Measurements from ENCODE around the gene RAET1G. TPM values are rescaled to one million over a fixed set of nuclear protein-coding genes. Genes with fewer than 3 reads are reported as not detected.
"Not testable (repeated sequence)": the region's sequence is repeated elsewhere in the genome, so short reads cannot be mapped to it uniquely, and the experiment has no call there.

RAET1G gene
- total RNA-seq, 1 experiment from 2014 or later: 9.9 TPM

GRCh38 chr6:149913540-149914240 is 9.2 kb downstream of the RAET1G start:
- no peak for TF ChIP-seq CTCF (IDR thresholded peaks at IDR 0.05; ENCODE audit: unreplicated experiment)
- BruUV-seq (replicated peaks): no TSS peak
- intact Hi-C loops (cut with micrococcal nuclease): no loop called here
- Mint-ChIP-seq H3K4me3 (ENCODE audit: unreplicated experiment) (no peak overlapping the region), H3K36me3 (ENCODE audit: insufficient read depth, unreplicated experiment) (peaks cover 6% of the 10 kb centered on the region), H3K9me3 (ENCODE audit: unreplicated experiment) (no peaks in the 10 kb centered on the region), H3K27me3 (ENCODE audit: insufficient read depth, unreplicated experiment) (no peaks in the 10 kb centered on the region), H3K4me1 (ENCODE audit: insufficient read depth, unreplicated experiment) (peaks cover 10% of the 10 kb centered on the region), H3K27ac (ENCODE audit: low read depth, unreplicated experiment) (no peak overlapping the region)
- DNase-seq (ENCODE audit: unreplicated experiment): no peak
- POLR2A ChIA-PET: interaction anchor here (0.7 to 1.2 kb wide), 2 partner anchors 25 to 50 kb away, joined by 3 read pairs; no protein-coding TSS in a partner anchor
- CTCF ChIA-PET: interaction anchor here (0.7 kb wide), 1 partner anchor 79 kb away, joined by 4 read pairs; no protein-coding TSS in a partner anchor

GRCh38 chr6:149913085-149913484 is 9.8 kb downstream of the RAET1G start:
- H3K36me3 Mint-ChIP-seq (ENCODE audit: insufficient read depth, unreplicated experiment): peaks cover 6% of the 10 kb centered on the region
- peaks cover 10% of the 10 kb centered on the region for H3K4me1 Mint-ChIP-seq (ENCODE audit: insufficient read depth, unreplicated experiment)
- ChIA-PET POLR2A (no interaction called here), CTCF (no interaction called here)
- H3K27me3 Mint-ChIP-seq (ENCODE audit: insufficient read depth, unreplicated experiment): no peaks in the 10 kb centered on the region
- TF ChIP-seq CTCF (IDR thresholded peaks at IDR 0.05; ENCODE audit: unreplicated experiment): no peak
- no peak for DNase-seq (ENCODE audit: unreplicated experiment)
- peaks cover 3% of the 10 kb centered on the region for H3K9me3 Mint-ChIP-seq (ENCODE audit: unreplicated experiment)
- BruUV-seq (replicated peaks): no TSS peak
- H3K4me3 Mint-ChIP-seq (ENCODE audit: unreplicated experiment): no peak overlapping the region
- intact Hi-C loops (cut with micrococcal nuclease): no loop called here
- H3K27ac Mint-ChIP-seq (ENCODE audit: low read depth, unreplicated experiment): no peak overlapping the region

- H3K27me3 Mint-ChIP-seq (ENCODE audit: insufficient read depth, unreplicated experiment); H3K4me1 Mint-ChIP-seq (ENCODE audit: insufficient read depth, unreplicated experiment); BruUV-seq (replicated peaks); POLR2A ChIA-PET; CTCF ChIA-PET; H3K27ac Mint-ChIP-seq (ENCODE audit: low read depth, unreplicated experiment); H3K36me3 Mint-ChIP-seq (ENCODE audit: insufficient read depth, unreplicated experiment); DNase-seq (ENCODE audit: unreplicated experiment); H3K4me3 Mint-ChIP-seq (ENCODE audit: unreplicated experiment); H3K9me3 Mint-ChIP-seq (ENCODE audit: unreplicated experiment); intact Hi-C loops (cut with micrococcal nuclease): not testable (repeated sequence)
Observed at GRCh38 chr6:149912680-149913079, 10.2 kb downstream of the RAET1G start.

GRCh38 chr6:149910721-149911151 is 12.2 kb downstream of the RAET1G start:
- BruUV-seq (replicated peaks): no TSS peak
- Mint-ChIP-seq H3K27ac (ENCODE audit: low read depth, unreplicated experiment) (no peak overlapping the region), H3K4me3 (ENCODE audit: unreplicated experiment) (no peak overlapping the region), H3K9me3 (ENCODE audit: unreplicated experiment) (peaks cover 12% of the 10 kb centered on the region), H3K27me3 (ENCODE audit: insufficient read depth, unreplicated experiment) (no peaks in the 10 kb centered on the region), H3K36me3 (ENCODE audit: insufficient read depth, unreplicated experiment) (peaks cover 6% of the 10 kb centered on the region), H3K4me1 (ENCODE audit: insufficient read depth, unreplicated experiment) (peaks cover 5% of the 10 kb centered on the region)
- no peak for TF ChIP-seq CTCF (IDR thresholded peaks at IDR 0.05; ENCODE audit: unreplicated experiment)
- CTCF ChIA-PET: no interaction called here
- POLR2A ChIA-PET: no interaction called here
- intact Hi-C loops (cut with micrococcal nuclease): no loop called here
- no peak for DNase-seq (ENCODE audit: unreplicated experiment)
